AG09309 (cell line): ENCODE results near the gene TEDC2.
"Not testable (repeated sequence)": the region's sequence is repeated elsewhere in the genome, so short reads cannot be mapped to it uniquely, and the experiment has no call there.

ENCODE experiments used
- DNase-seq: peaks from one replicate; pipeline ENCODE4 v3.0.0-alpha.2; 2010; ENCODE audit warnings: low read depth
- H3K4me3 ChIP-seq: 2 replicates; pipeline ENCODE4 v1.5.1; 2011; ENCODE audit warnings: mild to moderate bottlenecking, low read depth, low read length, moderate library complexity; ENCODE audit not compliant: control insufficient read depth
- TF ChIP-seq, protein P1 (sequence below): IDR thresholded peaks from 2 replicates; pipeline ENCODE4 v1.5.1; 2011; ENCODE audit warnings: mild to moderate bottlenecking, low read depth, low read length, inconsistent platforms; ENCODE audit not compliant: insufficient read depth, control insufficient read depth; ENCODE audit errors: missing control alignments

The TEDC2 gene

DNA sequence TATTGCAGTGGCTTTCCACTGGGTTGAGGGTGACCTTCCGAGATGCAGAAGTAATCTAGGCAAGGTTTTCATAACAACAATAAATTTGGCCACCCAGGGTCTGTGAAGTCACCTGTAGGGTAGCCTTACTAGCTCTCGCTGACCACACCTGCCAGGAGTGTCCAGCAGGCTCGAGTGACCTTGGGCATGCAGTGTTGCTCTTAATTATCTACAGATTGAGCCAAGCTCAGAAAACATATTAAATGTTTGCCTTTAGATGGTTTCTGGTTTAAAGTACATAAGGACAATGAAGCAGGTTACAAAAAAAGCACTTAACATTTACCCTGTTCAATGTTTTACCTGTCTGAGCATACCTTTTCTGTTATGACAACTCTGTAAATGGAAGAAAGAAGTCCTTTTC, 16.8 kb downstream of the TEDC2 start:
- TF ChIP-seq, protein P1, sequence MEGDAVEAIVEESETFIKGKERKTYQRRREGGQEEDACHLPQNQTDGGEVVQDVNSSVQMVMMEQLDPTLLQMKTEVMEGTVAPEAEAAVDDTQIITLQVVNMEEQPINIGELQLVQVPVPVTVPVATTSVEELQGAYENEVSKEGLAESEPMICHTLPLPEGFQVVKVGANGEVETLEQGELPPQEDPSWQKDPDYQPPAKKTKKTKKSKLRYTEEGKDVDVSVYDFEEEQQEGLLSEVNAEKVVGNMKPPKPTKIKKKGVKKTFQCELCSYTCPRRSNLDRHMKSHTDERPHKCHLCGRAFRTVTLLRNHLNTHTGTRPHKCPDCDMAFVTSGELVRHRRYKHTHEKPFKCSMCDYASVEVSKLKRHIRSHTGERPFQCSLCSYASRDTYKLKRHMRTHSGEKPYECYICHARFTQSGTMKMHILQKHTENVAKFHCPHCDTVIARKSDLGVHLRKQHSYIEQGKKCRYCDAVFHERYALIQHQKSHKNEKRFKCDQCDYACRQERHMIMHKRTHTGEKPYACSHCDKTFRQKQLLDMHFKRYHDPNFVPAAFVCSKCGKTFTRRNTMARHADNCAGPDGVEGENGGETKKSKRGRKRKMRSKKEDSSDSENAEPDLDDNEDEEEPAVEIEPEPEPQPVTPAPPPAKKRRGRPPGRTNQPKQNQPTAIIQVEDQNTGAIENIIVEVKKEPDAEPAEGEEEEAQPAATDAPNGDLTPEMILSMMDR = no peak
- no peak overlapping the region for H3K4me3 ChIP-seq
- no peak for DNase-seq

DNA sequence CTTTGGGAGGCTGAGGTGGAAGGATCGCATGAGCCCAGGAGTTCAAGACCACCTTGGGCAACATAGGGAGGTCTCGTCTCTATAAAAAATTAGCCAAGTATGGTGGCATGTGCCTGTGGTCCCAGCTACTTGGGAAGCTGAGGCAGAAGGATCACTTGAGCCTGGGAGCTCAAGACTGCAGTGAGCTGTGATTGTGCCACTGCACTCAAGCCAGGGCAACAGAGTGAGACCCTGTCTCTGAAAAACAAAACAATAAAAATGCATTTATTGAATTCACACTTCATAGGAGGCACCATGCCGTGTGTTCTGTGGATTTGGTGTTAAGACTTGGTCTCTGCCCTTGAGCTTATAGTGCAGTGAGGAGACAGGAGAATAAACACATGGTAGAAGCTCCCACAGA, 17.4 kb downstream of the TEDC2 start:
- H3K4me3 ChIP-seq = no peak overlapping the region
- TF ChIP-seq, protein P1 = no peak
- DNase-seq = no peak

DNA sequence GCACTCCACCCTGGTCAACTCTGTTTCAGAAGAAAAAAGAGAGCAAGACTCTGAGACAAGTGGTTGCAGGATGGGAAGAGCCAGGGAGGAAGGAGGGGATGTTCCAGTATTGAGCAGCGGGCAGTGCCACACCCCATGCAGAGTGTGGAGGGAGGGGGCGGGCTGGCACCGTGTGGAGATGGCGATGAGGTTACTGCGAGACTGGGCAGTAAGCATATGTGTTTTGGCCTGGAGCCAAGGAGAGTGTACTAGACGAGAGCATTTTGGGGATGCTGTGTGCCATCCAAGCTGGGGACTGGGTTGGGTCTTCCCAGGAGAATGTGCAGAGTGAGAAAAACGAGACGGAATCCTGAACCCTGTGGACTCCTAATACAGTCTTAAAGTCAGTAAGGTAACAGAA, 18.4 kb downstream of the TEDC2 start:
- H3K4me3 ChIP-seq = no peak overlapping the region
- DNase-seq = no peak
- TF ChIP-seq, protein P1 = no peak

DNA sequence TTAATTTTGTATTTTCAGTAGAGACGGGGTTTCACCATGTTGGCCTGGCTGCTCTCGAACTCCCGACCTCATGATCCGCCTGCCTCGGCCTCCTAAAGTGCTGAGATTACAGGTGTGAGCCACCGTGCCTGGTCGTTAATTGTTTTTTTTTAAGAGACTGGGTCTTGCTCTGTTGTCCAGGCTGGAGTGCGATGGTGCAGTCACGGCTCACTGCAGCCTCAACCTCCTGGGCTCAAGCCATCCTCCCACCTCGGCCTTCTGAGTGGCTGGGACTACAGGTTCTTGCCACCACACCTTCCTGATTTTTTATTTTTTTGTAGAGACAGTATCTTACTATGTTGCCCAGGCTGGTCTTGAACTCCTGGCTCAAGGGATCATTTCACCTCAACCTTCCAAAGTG, 20.1 kb downstream of the TEDC2 start:
- not testable (repeated sequence) for H3K4me3 ChIP-seq, DNase-seq

DNA sequence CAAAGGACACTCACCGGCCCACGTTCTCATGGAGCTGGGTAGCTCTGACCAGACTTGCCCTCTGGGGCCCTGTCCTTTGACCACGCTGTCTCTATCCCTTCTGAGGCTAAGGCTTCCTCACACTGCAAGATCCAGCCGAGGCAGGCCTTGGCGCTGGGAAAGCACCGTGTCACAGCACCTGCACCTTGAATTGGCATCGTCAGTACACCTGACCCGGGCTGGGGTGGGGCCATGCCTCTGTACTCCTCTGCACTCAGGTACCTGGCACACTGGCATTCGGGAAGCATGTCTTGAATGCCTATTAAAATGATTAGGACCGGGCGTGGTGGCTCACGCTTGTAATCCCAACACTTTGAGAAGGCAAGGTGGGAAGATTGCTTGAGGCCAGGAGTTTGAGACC, 21.0 kb downstream of the TEDC2 start:
- DNase-seq = no peak
- TF ChIP-seq, protein P1 = no peak
- H3K4me3 ChIP-seq = no peak overlapping the region

DNA sequence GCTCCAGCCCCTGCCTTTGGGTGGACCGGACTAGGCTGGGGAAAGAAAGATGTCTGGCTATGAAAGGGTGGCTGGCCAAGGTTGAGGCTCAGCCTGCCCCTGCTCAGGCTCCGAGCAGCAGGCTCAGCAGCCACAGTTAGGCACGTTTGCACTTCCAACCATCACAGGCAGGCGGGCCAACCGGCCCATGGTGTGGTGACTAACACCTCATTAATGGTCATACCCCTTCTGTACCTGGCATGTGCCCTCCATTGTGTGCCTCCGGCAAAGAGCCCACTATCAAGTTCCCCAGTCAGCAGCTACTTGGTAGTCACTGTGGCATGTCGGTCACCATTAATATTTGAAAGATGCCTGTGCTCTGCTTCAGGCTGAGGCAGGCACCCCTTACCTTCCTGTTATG, 21.8 kb downstream of the TEDC2 start:
- DNase-seq = no peak
- no peak overlapping the region for H3K4me3 ChIP-seq
- TF ChIP-seq, protein P1 = no peak

DNA sequence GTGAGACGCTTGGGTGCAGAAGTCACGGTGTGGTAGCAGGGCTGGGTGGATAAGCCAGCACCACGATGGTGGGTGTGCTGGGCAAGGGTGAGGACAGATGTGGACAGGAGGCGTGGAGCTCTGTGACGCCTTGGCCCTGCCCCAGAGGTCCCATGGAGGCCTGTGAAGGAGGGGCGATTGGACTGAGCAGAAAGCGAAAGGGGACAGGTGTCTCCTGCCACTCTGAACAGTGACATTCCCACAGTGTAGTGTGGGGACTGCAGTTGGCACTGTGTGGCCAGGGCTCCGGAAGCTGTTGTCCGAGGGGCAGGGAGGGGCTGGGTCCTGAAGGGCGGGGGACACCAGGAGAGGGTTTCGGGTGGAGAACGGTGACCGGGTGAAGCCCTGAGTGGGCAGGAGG, 22.3 kb downstream of the TEDC2 start:
- H3K4me3 ChIP-seq = no peak overlapping the region; the same call in 1 of the 2 replicates
- no peak for DNase-seq
- TF ChIP-seq, protein P1 = no peak
